Testis (tissue), 3 donors: ENCODE data around the gene RRAGA. TPM values are rescaled to one million over a fixed set of nuclear protein-coding genes. Genes with fewer than 3 reads are reported as not detected.

Source experiments
- DNase-seq: peaks from one replicate; pipeline ENCODE4 v3.0.0-alpha.2; 2019
- H3K27ac ChIP-seq, 2 donors: fragments of 200-600 bp; sonication (generic); one replicate each; pipeline ENCODE4 v1.5.1; 2019
- H3K27me3 ChIP-seq: fragments of 200-600 bp; sonication (generic); one replicate; pipeline ENCODE4 v1.5.1; 2019
- H3K36me3 ChIP-seq: fragments of 200-600 bp; sonication (generic); one replicate; pipeline ENCODE4 v1.5.1; 2017; ENCODE audit warnings: low read depth; ENCODE audit errors: missing control alignments
- H3K4me1 ChIP-seq: fragments of 200-600 bp; sonication (generic); one replicate; pipeline ENCODE4 v1.5.1; 2019
- H3K4me3 ChIP-seq, 2 donors: fragments of 200-600 bp; sonication (generic); one replicate each; pipeline ENCODE4 v1.5.1; 2017 to 2019
- H3K9me3 ChIP-seq: fragments of 200-600 bp; sonication (generic); one replicate; pipeline ENCODE4 v1.5.1; 2017
- POLR2A ChIP-seq: fragments of 450-650 bp; IDR thresholded peaks from one replicate; pipeline ENCODE4 v1.6.1; 2017; ENCODE audit warnings: antibody characterized with exemption, mild to moderate bottlenecking, moderate library complexity
- WGBS, 2 donors: methylation state at CpG; one replicate each; pipeline ENCODE4 v1.1.5; 2018; 5-methylcytosine and 5-hydroxymethylcytosine counted together
- intact Hi-C: fragments of 100-400 bp; cut with DNase I; formaldehyde crosslinking; loops from one replicate; pipeline ENCODE4 v1.15.1; 2023; ENCODE audit warnings: low total_unique reads
- polyA plus RNA-seq: library from polyadenylated mRNA; stranded (reverse); fragments of 350-450 nt; fragmentation: Illumina TruSeq; extraction: RNeasy Lipid Tissue Mini Kit (QIAGEN cat#74804); gene quantifications from one replicate; pipeline ENCODE4 v1.2.3, GENCODE V29; 2014; ENCODE audit warnings: low read depth, low replicate concordance; ENCODE audit not compliant: insufficient read depth
- total RNA-seq, 2 donors: library from RNA; depleted of rRNA; stranded (reverse); fragments of >200 nt; gene quantifications; one replicate each; pipeline ENCODE4 v1.2.3, GENCODE V29; 2016
- TF ChIP-seq, protein P1 (sequence below), 3 experiments: fragments of 450-650 bp in 2 of 3; fragments of 200-600 bp in 1 of 3; sonication (generic) in 1 of 3; IDR thresholded peaks; one replicate each; pipeline ENCODE4 v1.5.1; 2016 to 2019; ENCODE audit warnings: antibody characterized with exemption in 3 of 3, mild to moderate bottlenecking in 2 of 3, moderate library complexity in 1 of 3

RRAGA gene
- total and polyA plus RNA-seq, 3 donors from 2014 or later = 50.6 to 104 (median 51.3) TPM

DNA sequence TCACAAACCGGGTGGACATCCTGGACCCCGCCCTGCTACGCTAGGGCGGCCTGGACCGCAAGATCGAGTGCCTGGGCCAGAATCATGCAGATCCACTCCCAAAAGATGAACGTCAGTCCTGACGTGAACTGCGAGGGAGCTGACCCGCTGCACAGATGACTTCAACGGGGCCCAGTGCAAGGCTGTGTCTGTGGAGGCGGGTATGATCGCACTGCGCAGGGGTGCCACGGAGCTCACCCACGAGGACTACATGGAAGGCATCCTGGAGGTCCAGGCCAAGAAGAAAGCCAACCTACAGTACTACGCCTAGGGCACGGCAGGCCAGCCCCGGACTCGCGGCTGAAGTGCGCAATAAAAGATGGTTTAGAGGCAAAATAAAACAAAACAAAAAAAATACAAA is 21.4 kb upstream of the RRAGA start:
- no peak for DNase-seq
- Histone ChIP-seq H3K27ac (no peak overlapping the region), H3K9me3 (no peaks in the 10 kb centered on the region), H3K4me3 (no peak overlapping the region), H3K36me3 (no peaks in the 10 kb centered on the region), H3K27me3 (no peaks in the 10 kb centered on the region), H3K4me1 (peaks cover 12% of the 10 kb centered on the region)
- 49 to 72% methylated on average over 8 to 21 of the region's 22 CpGs for WGBS, 2 donors
- intact Hi-C loops = no loop called here
- TF ChIP-seq POLR2A = no peak
- TF ChIP-seq, protein P1, sequence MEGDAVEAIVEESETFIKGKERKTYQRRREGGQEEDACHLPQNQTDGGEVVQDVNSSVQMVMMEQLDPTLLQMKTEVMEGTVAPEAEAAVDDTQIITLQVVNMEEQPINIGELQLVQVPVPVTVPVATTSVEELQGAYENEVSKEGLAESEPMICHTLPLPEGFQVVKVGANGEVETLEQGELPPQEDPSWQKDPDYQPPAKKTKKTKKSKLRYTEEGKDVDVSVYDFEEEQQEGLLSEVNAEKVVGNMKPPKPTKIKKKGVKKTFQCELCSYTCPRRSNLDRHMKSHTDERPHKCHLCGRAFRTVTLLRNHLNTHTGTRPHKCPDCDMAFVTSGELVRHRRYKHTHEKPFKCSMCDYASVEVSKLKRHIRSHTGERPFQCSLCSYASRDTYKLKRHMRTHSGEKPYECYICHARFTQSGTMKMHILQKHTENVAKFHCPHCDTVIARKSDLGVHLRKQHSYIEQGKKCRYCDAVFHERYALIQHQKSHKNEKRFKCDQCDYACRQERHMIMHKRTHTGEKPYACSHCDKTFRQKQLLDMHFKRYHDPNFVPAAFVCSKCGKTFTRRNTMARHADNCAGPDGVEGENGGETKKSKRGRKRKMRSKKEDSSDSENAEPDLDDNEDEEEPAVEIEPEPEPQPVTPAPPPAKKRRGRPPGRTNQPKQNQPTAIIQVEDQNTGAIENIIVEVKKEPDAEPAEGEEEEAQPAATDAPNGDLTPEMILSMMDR (IDR thresholded peaks at IDR 0.05) = no peak

DNA sequence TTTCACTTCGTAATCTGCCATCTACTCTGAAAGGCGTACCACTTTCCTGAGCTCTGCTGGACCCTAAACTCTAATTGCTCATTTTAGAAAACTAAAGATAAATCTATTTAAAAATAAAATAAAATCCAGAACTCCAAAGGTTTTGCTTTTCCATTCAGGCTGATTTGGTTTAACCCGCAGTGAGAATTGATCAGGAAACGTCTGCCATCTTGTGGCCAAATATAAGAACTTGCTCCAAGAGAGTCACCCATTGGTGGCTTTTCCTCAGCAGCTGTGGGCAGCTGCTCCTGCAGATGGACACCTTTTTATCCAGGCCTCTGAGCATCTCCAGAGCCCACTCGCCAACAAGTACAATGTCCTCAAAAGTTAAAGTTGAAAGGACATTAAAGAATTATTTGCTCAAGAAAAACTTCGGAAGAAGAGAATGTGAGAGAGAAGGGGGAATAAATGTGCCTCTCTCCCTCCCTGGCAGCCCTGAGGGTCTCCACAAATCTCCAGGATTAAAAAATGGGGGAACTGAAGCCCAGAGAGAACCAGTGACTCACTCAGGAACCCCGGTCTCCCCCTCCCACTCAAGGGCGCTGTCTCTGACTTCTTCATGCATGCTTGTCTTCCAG is 20.3 kb upstream of the RRAGA start:
- Histone ChIP-seq H3K4me3 (no peak overlapping the region), H3K27ac (no peak overlapping the region), H3K4me1 (peaks cover 12% of the 10 kb centered on the region), H3K9me3 (no peaks in the 10 kb centered on the region), H3K36me3 (no peaks in the 10 kb centered on the region), H3K27me3 (no peaks in the 10 kb centered on the region)
- DNase-seq = peak; percentile 62
- WGBS, 2 donors = 26 to 33% methylated on average over 8 of the region's 8 CpGs
- TF ChIP-seq, protein P1 (IDR thresholded peaks at IDR 0.05) = peak; percentile 48 to 82 (median 64)
- no peak for TF ChIP-seq POLR2A
- intact Hi-C loops = no loop called here

DNA sequence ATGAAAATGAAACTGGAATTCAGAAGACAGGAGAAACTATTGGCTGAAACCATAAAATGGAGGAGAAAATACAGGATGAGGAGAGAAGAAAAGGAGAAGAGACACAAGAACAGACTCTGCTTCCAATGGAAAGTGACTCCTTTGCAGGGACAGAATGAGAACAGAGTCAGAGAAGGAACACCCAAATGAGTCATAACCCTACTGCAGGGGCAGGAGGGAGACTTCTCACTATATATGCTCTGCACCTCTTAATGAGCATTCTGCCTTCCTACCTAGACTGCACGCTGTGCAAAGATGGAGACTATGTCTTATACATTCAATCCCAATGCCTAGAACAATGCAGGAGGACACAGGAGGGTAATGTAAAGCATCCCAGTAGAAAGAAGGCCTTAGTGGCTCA is 18.3 kb upstream of the RRAGA start:
- Histone ChIP-seq H3K4me1 (peaks cover 12% of the 10 kb centered on the region), H3K4me3 (no peak overlapping the region), H3K27me3 (no peaks in the 10 kb centered on the region), H3K36me3 (no peaks in the 10 kb centered on the region), H3K9me3 (no peaks in the 10 kb centered on the region), H3K27ac (no peak overlapping the region)
- no peak for DNase-seq
- WGBS, 2 donors = 80 to 90% methylated on average over 1 of the region's 1 CpG
- TF ChIP-seq POLR2A = no peak
- intact Hi-C loops = no loop called here

DNA sequence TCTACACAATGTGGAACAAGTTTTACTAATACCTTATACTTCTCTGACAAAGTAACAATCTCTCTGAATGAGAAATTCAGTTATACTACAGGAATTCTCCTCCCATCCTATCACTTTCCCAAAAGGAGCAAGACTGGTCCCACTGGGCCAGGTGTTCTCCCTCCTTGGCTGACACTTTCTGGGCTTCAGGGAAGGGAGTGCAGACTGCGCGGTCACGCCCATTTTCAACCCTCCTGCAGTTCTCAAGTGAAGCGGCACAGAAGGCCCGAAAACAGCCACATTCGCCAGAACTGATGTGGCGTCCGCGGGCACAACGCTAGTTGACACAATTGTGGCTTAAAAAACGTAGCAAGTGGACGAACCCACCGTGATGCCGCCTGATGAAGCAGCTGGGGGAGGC is 16.8 kb upstream of the RRAGA start:
- 63 to 71% methylated on average over 9 to 14 of the region's 14 CpGs for WGBS, 2 donors
- no peak for DNase-seq
- Histone ChIP-seq H3K4me1 (peaks cover 12% of the 10 kb centered on the region), H3K9me3 (no peaks in the 10 kb centered on the region), H3K36me3 (no peaks in the 10 kb centered on the region), H3K4me3 (no peak overlapping the region), H3K27ac (no peak overlapping the region), H3K27me3 (no peaks in the 10 kb centered on the region)
- intact Hi-C loops = no loop called here
- TF ChIP-seq POLR2A = no peak
- TF ChIP-seq, protein P1 (IDR thresholded peaks at IDR 0.05) = no peak

DNA sequence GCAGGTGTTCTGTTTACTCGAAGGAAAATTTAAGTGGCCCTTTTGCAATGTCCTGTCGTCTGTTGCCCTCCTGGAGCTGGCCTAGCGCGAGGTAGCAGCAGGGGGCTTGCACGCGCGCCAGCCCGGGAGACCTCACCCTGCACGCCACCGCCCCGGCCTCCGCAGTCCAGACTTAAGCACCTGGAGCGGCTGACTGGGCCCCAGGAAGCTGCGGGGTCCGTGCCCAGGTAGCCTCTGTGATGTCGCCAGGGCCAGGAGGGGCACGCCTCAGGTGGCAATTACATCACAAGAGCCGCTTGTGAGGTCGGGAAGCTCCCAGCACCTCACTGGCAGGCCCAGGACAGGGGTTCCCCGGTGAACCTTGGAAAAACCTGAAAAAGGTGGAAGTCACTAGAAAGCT is 16.2 kb upstream of the RRAGA start, which contains the start of gene SAXO1:
TSS of gene SAXO1 (minus strand) at position 195 of the 400 bp plus-strand sequence. CDS start 301 bp downstream, outside the sequence.
- H3K36me3 ChIP-seq = no peaks in the 10 kb centered on the region
- intact Hi-C loops = no loop called here
- H3K9me3 ChIP-seq = no peaks in the 10 kb centered on the region
- no peak within 1 kb of the TSS for H3K27ac ChIP-seq
- H3K4me3 ChIP-seq = no peak within 1 kb of the TSS
- no peaks in the 10 kb centered on the region for H3K27me3 ChIP-seq
- TF ChIP-seq, protein P1 (IDR thresholded peaks at IDR 0.05) = no peak
- TF ChIP-seq POLR2A = no peak
- WGBS, 2 donors = 82 to 84% methylated on average over 10 to 20 of the region's 20 CpGs
- DNase-seq = no peak
- peaks cover 12% of the 10 kb centered on the region for H3K4me1 ChIP-seq
